Naive thymus-derived CD4-positive, alpha-beta T cell (primary cell): ENCODE results near the gene C5orf24. TPM values are rescaled to one million over a fixed set of nuclear protein-coding genes. Genes with fewer than 3 reads are reported as not detected.
"Not testable (repeated sequence)": the region's sequence is repeated elsewhere in the genome, so short reads cannot be mapped to it uniquely, and the experiment has no call there.

Experiments used
- ATAC-seq: fragments of 150-1000 bp; cut with Tn5 transposase; 2 replicates; pipeline ENCODE4 v1.10.0; 2021; ENCODE audit warnings: mild to moderate bottlenecking, moderate library complexity
- CTCF ChIA-PET: fragments of 350-600 bp; sonication (Branson Sonifier 250); formaldehyde crosslinking; loops from one replicate; lab custom pipeline; 2021; ENCODE audit warnings: antibody characterized with exemption; lab: Charles Lee
- POLR2A ChIA-PET: fragments of 350-600 bp; sonication (Branson Sonifier 250); formaldehyde crosslinking; loops from one replicate; lab custom pipeline; 2021; ENCODE audit warnings: antibody characterized with exemption, inconsistent platforms; lab: Charles Lee
- DNase-seq, 9 donors: peaks; one replicate each; pipeline versions ENCODE4 v3.0.0 to v3.0.0-alpha.2; 2020 to 2022; ENCODE audit warnings: mixed read lengths in 1 of 9
- H3K27ac ChIP-seq: one replicate; pipeline ENCODE4 v1.7.0; 2013; ENCODE audit warnings: mild to moderate bottlenecking, low read depth, low read length, moderate library complexity
- H3K27me3 ChIP-seq, 2 donors: one replicate each; pipeline ENCODE4 v1.7.0; 2013; ENCODE audit warnings: low read length in 2 of 2, mild to moderate bottlenecking in 2 of 2, moderate library complexity in 2 of 2; ENCODE audit not compliant: control insufficient read depth in 2 of 2, insufficient read depth in 2 of 2
- H3K36me3 ChIP-seq, 3 experiments: 1 replicate in 2 of 3; 2 replicates in 1 of 3; pipeline ENCODE4 v1.7.0; 2013; ENCODE audit warnings: low read length in 3 of 3, mild to moderate bottlenecking in 3 of 3, moderate library complexity in 1 of 3; ENCODE audit not compliant: insufficient read depth in 3 of 3, control insufficient read depth in 2 of 3
- H3K4me1 ChIP-seq, 2 donors: one replicate each; pipeline ENCODE4 v1.7.0; 2013; ENCODE audit warnings: low read length in 2 of 2, mild to moderate bottlenecking in 2 of 2, moderate library complexity in 1 of 2; ENCODE audit not compliant: control insufficient read depth in 2 of 2, insufficient read depth in 2 of 2
- H3K4me3 ChIP-seq: 2 replicates; pipeline ENCODE4 v1.7.0; 2013; ENCODE audit warnings: mild to moderate bottlenecking, low read length
- H3K9me3 ChIP-seq, 3 experiments: 1 replicate in 2 of 3; 2 replicates in 1 of 3; pipeline ENCODE4 v1.7.0; 2013; ENCODE audit warnings: low read length in 3 of 3; ENCODE audit not compliant: control insufficient read depth in 2 of 3
- H3K27ac Mint-ChIP-seq, 9 donors: one replicate each; pipeline ENCODE4 v1.8.0; 2020 to 2022; ENCODE audit warnings: mixed read lengths in 9 of 9, mild to moderate bottlenecking in 8 of 9, moderate library complexity in 5 of 9, inconsistent platforms in 2 of 9
- H3K27me3 Mint-ChIP-seq, 5 donors: one replicate each; pipeline ENCODE4 v1.8.0; 2021 to 2022; ENCODE audit warnings: mixed read lengths in 5 of 5, mild to moderate bottlenecking in 1 of 5
- H3K36me3 Mint-ChIP-seq, 5 donors: one replicate each; pipeline ENCODE4 v1.8.0; 2020 to 2022; ENCODE audit warnings: mixed read lengths in 5 of 5, mild to moderate bottlenecking in 3 of 5, inconsistent platforms in 1 of 5
- H3K4me1 Mint-ChIP-seq, 7 donors: one replicate each; pipeline ENCODE4 v1.8.0; 2020 to 2022; ENCODE audit warnings: mixed read lengths in 7 of 7, mild to moderate bottlenecking in 3 of 7, inconsistent platforms in 1 of 7
- H3K4me3 Mint-ChIP-seq, 10 donors: one replicate each; pipeline ENCODE4 v1.8.0; 2020 to 2022; ENCODE audit warnings: mild to moderate bottlenecking in 10 of 10, mixed read lengths in 10 of 10, moderate library complexity in 6 of 10, inconsistent platforms in 2 of 10
- H3K9me3 Mint-ChIP-seq, 11 donors: one replicate each; pipeline ENCODE4 v1.8.0; 2020 to 2022; ENCODE audit warnings: mixed read lengths in 11 of 11, mild to moderate bottlenecking in 4 of 11, inconsistent platforms in 1 of 11, moderate library complexity in 1 of 11
- intact Hi-C, 2 donors: fragments of 100-400 bp; cut with micrococcal nuclease; formaldehyde crosslinking; loops; one replicate each; pipeline ENCODE4 v1.15.1; 2023
- polyA plus RNA-seq, 2 donors: library from polyadenylated mRNA; unstranded; fragments of 300-500 nt; fragmentation: Illumina TruSeq; gene quantifications; one replicate each; pipeline ENCODE4 v1.2.3, GENCODE V29; 2021
- total RNA-seq, 6 experiments: library from RNA in 5 of 6; stranded (reverse) in 5 of 6; gene quantifications; 1 replicate in 5 of 6; 2 replicates in 1 of 6; pipeline ENCODE4 v1.2.3 and lab custom pipeline; 2021 to 2026

C5orf24 gene
- total and polyA plus RNA-seq, 7 experiments from 2014 or later: 6.5 to 42.7 (median 31.2) TPM

DNA sequence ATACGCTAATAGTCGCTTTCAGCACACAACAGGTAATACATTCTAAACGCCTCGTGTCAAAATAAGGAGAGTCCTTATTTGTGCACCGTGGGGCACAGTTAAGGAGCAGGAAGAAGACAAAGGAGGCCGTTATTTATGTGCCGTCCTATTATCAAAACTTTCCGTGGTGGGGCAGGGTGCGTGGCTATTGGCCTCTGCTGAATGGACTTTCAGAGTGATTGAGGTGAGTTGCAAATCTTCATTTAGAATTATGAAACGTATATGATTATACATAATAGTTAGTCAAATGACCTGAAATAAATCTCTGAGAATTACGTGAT, 833 bp downstream of the C5orf24 start:
- H3K9me3 ChIP-seq: no peaks in the 10 kb centered on the region
- H3K4me1 ChIP-seq: peaks cover 16 to 19% of the 10 kb centered on the region in 2 donors
- peak overlapping the region; percentile 96 for H3K27ac ChIP-seq
- peak overlapping the region; percentile 60 for H3K4me3 ChIP-seq
- peaks cover 12 to 48% (median 37%) of the 10 kb centered on the region in 7 donors for H3K4me1 Mint-ChIP-seq
- no peak for ATAC-seq
- H3K36me3 Mint-ChIP-seq: peaks cover 0 to 7% (median 0%) of the 10 kb centered on the region in 5 donors
- peak in 2 of 9 donors; percentile 11 to 13 for DNase-seq
- H3K4me3 Mint-ChIP-seq: peak overlapping the region; percentile 84 to 99 (median 94)
- POLR2A ChIA-PET: interaction anchor here (0.7 to 1.2 kb wide), 6 partner anchors 8 to 621 kb away, joined by 3 to 12 read pairs (median 4); partner anchors contain the start of genes PCBD2, PPP2CA and TXNDC15
- H3K36me3 ChIP-seq: peaks cover 0 to 4% (median 0%) of the 10 kb centered on the region in 3 experiments
- H3K9me3 Mint-ChIP-seq: no peaks in the 10 kb centered on the region
- intact Hi-C loops: loop anchor here (1.0 to 10.0 kb wide), 3 partner anchors 214 to 842 kb away; partner anchors contain the start of genes SAR1B (in 1 of the 2), SKP1 (in 1 of the 2) and VDAC1 (in 1 of the 2)
- no peaks in the 10 kb centered on the region for H3K27me3 Mint-ChIP-seq
- no peaks in the 10 kb centered on the region for H3K27me3 ChIP-seq
- peak overlapping the region; percentile 92 to 98 (median 95) for H3K27ac Mint-ChIP-seq
- CTCF ChIA-PET: interaction anchor here (0.9 to 1.1 kb wide), 3 partner anchors 9 to 58 kb away, joined by 3 to 4 read pairs (median 3); partner anchors contain the start of gene PCBD2

DNA sequence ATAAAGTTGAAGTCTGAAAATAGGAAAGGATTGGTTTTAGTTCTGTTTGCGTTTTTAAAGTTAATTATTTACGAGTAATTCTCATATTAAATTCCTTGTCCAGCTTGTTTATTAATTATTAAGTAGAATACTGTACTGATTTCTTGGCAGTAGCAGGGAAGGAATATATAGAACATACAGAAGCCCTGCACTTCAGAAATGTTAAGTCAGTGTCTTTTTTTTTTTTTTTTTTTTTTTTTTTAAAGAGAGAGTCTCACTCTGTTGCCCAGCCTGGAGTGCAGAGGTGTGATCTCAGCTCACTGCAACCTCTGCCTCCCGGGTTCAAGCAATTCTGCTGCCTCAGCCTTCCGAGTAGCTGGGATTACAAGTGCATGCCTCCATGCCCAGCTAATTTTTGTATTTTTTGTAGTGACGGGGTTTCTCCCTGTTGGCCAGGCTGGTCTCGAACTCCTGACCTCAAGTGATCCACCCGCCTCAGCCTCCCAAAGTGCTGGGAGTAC, 3.7 kb downstream of the C5orf24 start:
- peaks cover 16 to 19% of the 10 kb centered on the region in 2 donors for H3K4me1 ChIP-seq
- H3K9me3 Mint-ChIP-seq, ATAC-seq, H3K4me3 ChIP-seq, POLR2A ChIA-PET, H3K27me3 Mint-ChIP-seq, H3K9me3 ChIP-seq, H3K36me3 ChIP-seq, DNase-seq, H3K27ac ChIP-seq, H3K27me3 ChIP-seq: not testable (repeated sequence)
- peak overlapping the region in 4 of 10 donors; percentile 16 to 44 (median 27) for H3K4me3 Mint-ChIP-seq
- peaks cover 0 to 13% (median 3%) of the 10 kb centered on the region in 5 donors for H3K36me3 Mint-ChIP-seq
- intact Hi-C loops: loop anchor here in 1 of 2 donors (5.0 to 10.0 kb wide), 2 partner anchors 672 to 845 kb away; partner anchors contain the start of genes SKP1 and VDAC1
- peaks cover 12 to 65% (median 52%) of the 10 kb centered on the region in 7 donors for H3K4me1 Mint-ChIP-seq
- CTCF ChIA-PET: interaction anchor here (0.6 to 0.7 kb wide), 2 partner anchors 8 to 480 kb away, joined by 4 to 5 read pairs; no protein-coding TSS in a partner anchor
- H3K27ac Mint-ChIP-seq: peak overlapping the region in 3 of 9 donors; percentile 17 to 74 (median 52)

- peaks cover 12 to 68% (median 51%) of the 10 kb centered on the region in 7 donors for H3K4me1 Mint-ChIP-seq
- POLR2A ChIA-PET: interaction anchor here (1.1 kb wide), 1 partner anchor 53 kb away, joined by 4 read pairs; the partner anchor contains the start of gene PCBD2
- peak overlapping the region in 4 of 9 donors; percentile 14 to 51 (median 32) for H3K27ac Mint-ChIP-seq
- Histone ChIP-seq H3K36me3 (peaks cover 5 to 19% (median 8%) of the 10 kb centered on the region in 3 experiments), H3K4me3 (no peak overlapping the region), H3K27ac (no peak overlapping the region), H3K4me1 (peaks cover 11 to 14% of the 10 kb centered on the region in 2 donors), H3K27me3 (no peaks in the 10 kb centered on the region), H3K9me3 (no peaks in the 10 kb centered on the region)
- peaks cover 0 to 16% (median 6%) of the 10 kb centered on the region in 5 donors for H3K36me3 Mint-ChIP-seq
- no peak for DNase-seq
- H3K27me3 Mint-ChIP-seq: no peaks in the 10 kb centered on the region
- CTCF ChIA-PET: no interaction called here
- no peaks in the 10 kb centered on the region for H3K9me3 Mint-ChIP-seq
- peak; percentile 52 for ATAC-seq
- H3K4me3 Mint-ChIP-seq: peak overlapping the region in 1 of 10 donors; percentile 39
- intact Hi-C loops: loop anchor here in 1 of 2 donors (10.0 kb wide), 1 partner anchor 343 kb away; no protein-coding TSS in a partner anchor
Measured at GRCh38 chr5:134851307-134851923, 5.6 kb downstream of the C5orf24 start.

DNA sequence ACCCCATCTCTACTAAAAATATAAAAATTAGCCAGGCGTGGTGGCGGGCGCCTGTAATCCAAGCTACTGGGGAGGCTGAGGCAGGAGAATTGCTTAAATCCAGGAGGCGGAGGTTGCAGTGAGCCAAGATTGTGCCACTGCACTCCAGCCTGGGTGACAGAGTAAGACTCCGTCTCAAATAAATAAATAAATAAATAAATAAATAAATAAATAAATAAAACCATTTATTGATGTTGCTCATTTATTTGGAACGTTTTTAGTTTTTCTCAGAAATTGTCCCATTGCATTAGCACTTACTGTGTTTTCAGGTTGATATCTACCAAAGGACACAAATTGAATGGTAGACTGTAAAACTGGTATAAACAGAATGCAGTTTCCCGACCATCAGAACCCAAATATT, 10.7 kb downstream of the C5orf24 start:
- H3K4me3 Mint-ChIP-seq, H3K27ac ChIP-seq, H3K27me3 ChIP-seq, H3K4me1 ChIP-seq, H3K27me3 Mint-ChIP-seq, H3K4me3 ChIP-seq, POLR2A ChIA-PET, DNase-seq, ATAC-seq, CTCF ChIA-PET, H3K9me3 Mint-ChIP-seq, H3K9me3 ChIP-seq: not testable (repeated sequence)
- H3K4me1 Mint-ChIP-seq: peaks cover 11 to 36% (median 32%) of the 10 kb centered on the region in 7 donors
- peaks cover 0 to 24% (median 11%) of the 10 kb centered on the region in 5 donors for H3K36me3 Mint-ChIP-seq
- intact Hi-C loops: loop anchor here in 1 of 2 donors (10.0 kb wide), 1 partner anchor 338 kb away; no protein-coding TSS in a partner anchor
- H3K27ac Mint-ChIP-seq: peak overlapping the region in 1 of 9 donors; percentile 5
- H3K36me3 ChIP-seq: peaks cover 14 to 28% (median 22%) of the 10 kb centered on the region in 3 experiments

GRCh38 chr5:134857401-134857800, 11.6 kb downstream of the C5orf24 start:
- Histone ChIP-seq H3K9me3 (no peaks in the 10 kb centered on the region), H3K4me3 (no peak overlapping the region), H3K36me3 (peaks cover 14 to 27% (median 22%) of the 10 kb centered on the region in 3 experiments), H3K4me1 (no peaks in the 10 kb centered on the region), H3K27ac (no peak overlapping the region), H3K27me3 (no peaks in the 10 kb centered on the region)
- Mint-ChIP-seq H3K4me1 (peaks cover 11 to 31% (median 26%) of the 10 kb centered on the region in 7 donors), H3K36me3 (peaks cover 0 to 22% (median 11%) of the 10 kb centered on the region in 5 donors), H3K9me3 (no peaks in the 10 kb centered on the region), H3K4me3 (no peak overlapping the region), H3K27me3 (no peaks in the 10 kb centered on the region), H3K27ac (peak overlapping the region in 5 of 9 donors; percentile 5 to 88 (median 13))
- ATAC-seq (no peak), DNase-seq (no peak)
- intact Hi-C loops: loop anchor here in 1 of 2 donors (10.0 kb wide), 1 partner anchor 337 kb away; no protein-coding TSS in a partner anchor
- ChIA-PET CTCF (interaction anchor here (0.6 kb wide), 1 partner anchor 8 kb away, joined by 4 read pairs; no protein-coding TSS in a partner anchor), POLR2A (no interaction called here)

- no peaks in the 10 kb centered on the region for H3K4me1 ChIP-seq
- no peaks in the 10 kb centered on the region for H3K9me3 ChIP-seq
- Mint-ChIP-seq H3K36me3 (peaks cover 0 to 6% (median 0%) of the 10 kb centered on the region in 5 donors), H3K27me3 (no peaks in the 10 kb centered on the region), H3K9me3 (no peaks in the 10 kb centered on the region), H3K4me3 (no peak overlapping the region), H3K4me1 (peaks cover 0 to 1% (median 0%) of the 10 kb centered on the region in 7 donors), H3K27ac (no peak overlapping the region)
- intact Hi-C loops: no loop called here
- DNase-seq: no peak
- H3K36me3 ChIP-seq: no peaks in the 10 kb centered on the region
- H3K4me3 ChIP-seq: no peak overlapping the region
- H3K27me3 ChIP-seq: no peaks in the 10 kb centered on the region
- ATAC-seq: no peak
- CTCF ChIA-PET: no interaction called here
- POLR2A ChIA-PET: interaction anchor here (0.6 to 1.2 kb wide), 3 partner anchors 10 to 223 kb away, joined by 3 to 4 read pairs (median 4); partner anchors contain the start of genes DDX46 and TXNDC15
- no peak overlapping the region for H3K27ac ChIP-seq
Measured at GRCh38 chr5:134864707-134865106, 18.9 kb downstream of the C5orf24 start.
